ENCODE data around the gene LRMDA. TPM values are rescaled to one million over a fixed set of nuclear protein-coding genes. Genes with fewer than 3 reads are reported as not detected.

The LRMDA gene
- total and polyA plus RNA-seq, 3 experiments from 2014 or later: not detected

DNA sequence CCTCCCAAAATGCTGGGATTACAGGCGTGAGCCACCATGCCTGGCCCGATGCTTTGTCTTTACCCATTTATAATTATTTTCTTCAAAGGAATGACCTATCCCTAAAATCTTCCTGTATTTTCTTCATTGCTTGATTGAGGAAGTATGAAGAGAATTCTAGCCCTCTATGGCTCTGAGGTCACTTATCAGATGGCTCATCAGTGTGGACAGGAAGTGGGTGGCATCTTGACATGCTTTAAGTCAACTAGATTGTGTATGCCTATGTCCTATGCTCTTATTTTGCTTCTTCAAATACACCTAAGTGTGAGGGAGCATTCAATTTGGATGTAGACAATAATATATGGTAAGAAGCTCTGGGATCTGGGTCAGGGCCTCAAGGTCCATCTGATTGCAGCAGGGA is 1020.5 kb downstream of the LRMDA start:
- POLR2A ChIA-PET: no interaction called here
- H3K4me1 ChIP-seq (ENCODE audit: insufficient read depth, low read length): no peaks in the 10 kb centered on the region
- Mint-ChIP-seq H3K27ac (no peak overlapping the region), H3K36me3 (no peaks in the 10 kb centered on the region), H3K4me1 (no peaks in the 10 kb centered on the region), H3K27me3 (no peaks in the 10 kb centered on the region), H3K4me3 (no peak overlapping the region), H3K9me3 (peaks cover 0 to 10% (median 0%) of the 10 kb centered on the region in 5 donors)
- no peak for DNase-seq
- no peaks in the 10 kb centered on the region for H3K36me3 ChIP-seq (ENCODE audit: insufficient read depth, low read length)
- H3K4me3 ChIP-seq (ENCODE audit: low read length): no peak overlapping the region
- CTCF ChIA-PET: no interaction called here
- no peak overlapping the region for H3K27ac ChIP-seq (ENCODE audit: low read depth, low read length)
- H3K27me3 ChIP-seq (ENCODE audit: insufficient read depth, low read length, poor library complexity, severe bottlenecking): no peaks in the 10 kb centered on the region
- H3K9me3 ChIP-seq (ENCODE audit: low read length): no peaks in the 10 kb centered on the region

DNA sequence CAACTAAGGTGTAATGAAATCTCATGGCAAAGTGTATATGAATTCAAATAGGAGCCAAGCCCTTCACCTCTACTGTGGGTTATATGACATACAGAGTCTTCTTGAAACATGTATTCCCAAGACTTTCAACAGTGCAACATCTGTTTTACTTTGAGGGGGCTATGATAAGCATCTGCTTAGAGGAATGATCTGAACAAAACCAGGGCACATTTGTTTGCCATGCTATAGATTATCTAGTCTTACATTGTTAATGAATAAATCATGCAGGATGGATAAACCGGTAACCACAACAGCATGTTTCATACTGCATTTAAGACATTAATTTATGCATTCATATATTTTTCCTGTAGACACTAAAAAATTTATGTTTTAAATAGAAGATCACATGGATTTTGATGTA is 1021.9 kb downstream of the LRMDA start:
- Mint-ChIP-seq H3K9me3 (peaks cover 0 to 10% (median 0%) of the 10 kb centered on the region in 5 donors), H3K4me3 (no peak overlapping the region), H3K4me1 (no peaks in the 10 kb centered on the region), H3K36me3 (no peaks in the 10 kb centered on the region), H3K27me3 (no peaks in the 10 kb centered on the region), H3K27ac (no peak overlapping the region)
- POLR2A ChIA-PET: no interaction called here
- Histone ChIP-seq H3K36me3 (ENCODE audit: insufficient read depth, low read length) (no peaks in the 10 kb centered on the region), H3K27ac (ENCODE audit: low read depth, low read length) (no peak overlapping the region), H3K4me1 (ENCODE audit: insufficient read depth, low read length) (no peaks in the 10 kb centered on the region), H3K4me3 (ENCODE audit: low read length) (no peak overlapping the region), H3K9me3 (ENCODE audit: low read length) (no peaks in the 10 kb centered on the region), H3K27me3 (ENCODE audit: insufficient read depth, low read length, poor library complexity, severe bottlenecking) (no peaks in the 10 kb centered on the region)
- no peak for DNase-seq
- CTCF ChIA-PET: no interaction called here

DNA sequence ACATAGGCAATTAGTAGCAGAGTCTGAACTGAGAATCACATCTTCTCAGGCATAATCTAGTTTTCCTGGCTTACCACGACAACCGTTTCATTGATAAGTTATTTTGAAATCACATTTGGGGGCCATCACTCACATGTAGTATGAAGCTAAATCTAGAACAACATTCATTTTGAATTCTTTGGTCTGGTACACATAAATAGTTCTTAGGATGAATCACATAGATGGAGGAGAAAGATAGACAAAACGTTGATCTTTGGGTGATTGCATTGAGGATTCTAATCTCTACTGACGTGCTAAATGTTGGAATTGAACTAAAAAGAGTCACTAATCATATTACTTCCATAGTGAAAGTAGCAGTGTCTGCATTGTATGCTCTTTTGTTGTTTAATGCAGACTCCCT is 1022.6 kb downstream of the LRMDA start:
- Histone ChIP-seq H3K4me3 (ENCODE audit: low read length) (no peak overlapping the region), H3K9me3 (ENCODE audit: low read length) (no peaks in the 10 kb centered on the region), H3K36me3 (ENCODE audit: insufficient read depth, low read length) (no peaks in the 10 kb centered on the region), H3K27me3 (ENCODE audit: insufficient read depth, low read length, poor library complexity, severe bottlenecking) (no peaks in the 10 kb centered on the region), H3K27ac (ENCODE audit: low read depth, low read length) (no peak overlapping the region), H3K4me1 (ENCODE audit: insufficient read depth, low read length) (no peaks in the 10 kb centered on the region)
- no peaks in the 10 kb centered on the region for H3K4me1 Mint-ChIP-seq
- H3K27ac Mint-ChIP-seq: no peak overlapping the region
- H3K36me3 Mint-ChIP-seq: no peaks in the 10 kb centered on the region
- ChIA-PET CTCF (no interaction called here), POLR2A (no interaction called here)
- H3K9me3 Mint-ChIP-seq: peaks cover 0 to 11% (median 0%) of the 10 kb centered on the region in 5 donors
- no peak overlapping the region for H3K4me3 Mint-ChIP-seq
- no peak for DNase-seq
- H3K27me3 Mint-ChIP-seq: no peaks in the 10 kb centered on the region

DNA sequence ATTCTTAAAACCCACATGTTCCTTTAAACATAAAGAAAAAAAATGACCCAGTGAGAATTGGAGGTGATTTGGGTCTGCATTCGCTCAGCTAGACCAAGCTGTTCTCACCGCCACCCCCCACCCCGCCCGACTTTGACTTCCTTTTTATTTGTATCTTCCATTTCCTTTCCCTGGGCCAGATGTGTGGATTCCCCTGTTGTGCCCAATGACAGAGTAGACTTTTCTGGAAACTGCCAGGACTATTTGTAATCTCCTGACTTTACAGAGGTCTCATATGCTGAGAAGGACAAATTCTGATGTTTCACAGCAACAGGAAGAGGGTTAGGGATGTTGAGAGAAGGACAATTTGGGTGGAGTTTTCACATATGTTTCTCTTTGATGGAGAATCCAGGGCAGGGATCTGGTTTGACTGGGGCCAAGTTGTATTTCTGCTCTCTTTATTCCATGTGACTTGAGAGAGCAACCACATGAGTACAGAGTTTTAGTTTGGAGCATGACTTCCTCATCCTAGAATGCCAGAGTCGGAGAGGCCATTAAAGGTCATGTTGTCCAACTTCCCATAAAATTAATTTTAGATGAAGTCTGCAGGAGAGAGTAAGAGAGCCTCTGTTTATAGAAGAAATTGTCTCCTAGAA is 1023.2 kb downstream of the LRMDA start:
- Mint-ChIP-seq H3K4me1 (no peaks in the 10 kb centered on the region), H3K9me3 (peaks cover 0 to 15% (median 0%) of the 10 kb centered on the region in 5 donors), H3K36me3 (no peaks in the 10 kb centered on the region), H3K4me3 (no peak overlapping the region), H3K27me3 (no peaks in the 10 kb centered on the region), H3K27ac (no peak overlapping the region)
- Histone ChIP-seq H3K4me3 (ENCODE audit: low read length) (no peak overlapping the region), H3K36me3 (ENCODE audit: insufficient read depth, low read length) (no peaks in the 10 kb centered on the region), H3K9me3 (ENCODE audit: low read length) (no peaks in the 10 kb centered on the region), H3K27me3 (ENCODE audit: insufficient read depth, low read length, poor library complexity, severe bottlenecking) (no peaks in the 10 kb centered on the region), H3K4me1 (ENCODE audit: insufficient read depth, low read length) (no peaks in the 10 kb centered on the region), H3K27ac (ENCODE audit: low read depth, low read length) (no peak overlapping the region)
- no peak for DNase-seq
- POLR2A ChIA-PET: no interaction called here
- CTCF ChIA-PET: no interaction called here

DNA sequence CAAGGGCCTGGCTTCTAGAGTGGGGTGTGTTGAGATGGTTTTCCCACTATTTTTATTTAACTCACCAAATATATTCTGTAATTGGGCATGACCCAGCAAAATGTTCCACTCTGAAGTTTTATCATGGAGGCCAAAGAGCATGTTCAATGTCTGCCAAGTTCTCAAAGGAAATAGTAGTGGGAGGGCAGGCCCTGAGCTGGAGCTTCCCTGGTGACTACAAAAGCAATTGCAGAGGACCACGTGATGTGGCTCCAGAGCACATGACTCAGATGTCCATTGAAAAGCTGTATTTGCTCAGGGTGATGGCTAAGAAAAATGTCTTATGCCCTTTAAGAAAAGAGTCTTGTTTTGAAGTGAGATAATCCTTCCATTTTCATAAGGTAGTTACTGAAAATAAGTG is 1024.8 kb downstream of the LRMDA start:
- POLR2A ChIA-PET: no interaction called here

DNA sequence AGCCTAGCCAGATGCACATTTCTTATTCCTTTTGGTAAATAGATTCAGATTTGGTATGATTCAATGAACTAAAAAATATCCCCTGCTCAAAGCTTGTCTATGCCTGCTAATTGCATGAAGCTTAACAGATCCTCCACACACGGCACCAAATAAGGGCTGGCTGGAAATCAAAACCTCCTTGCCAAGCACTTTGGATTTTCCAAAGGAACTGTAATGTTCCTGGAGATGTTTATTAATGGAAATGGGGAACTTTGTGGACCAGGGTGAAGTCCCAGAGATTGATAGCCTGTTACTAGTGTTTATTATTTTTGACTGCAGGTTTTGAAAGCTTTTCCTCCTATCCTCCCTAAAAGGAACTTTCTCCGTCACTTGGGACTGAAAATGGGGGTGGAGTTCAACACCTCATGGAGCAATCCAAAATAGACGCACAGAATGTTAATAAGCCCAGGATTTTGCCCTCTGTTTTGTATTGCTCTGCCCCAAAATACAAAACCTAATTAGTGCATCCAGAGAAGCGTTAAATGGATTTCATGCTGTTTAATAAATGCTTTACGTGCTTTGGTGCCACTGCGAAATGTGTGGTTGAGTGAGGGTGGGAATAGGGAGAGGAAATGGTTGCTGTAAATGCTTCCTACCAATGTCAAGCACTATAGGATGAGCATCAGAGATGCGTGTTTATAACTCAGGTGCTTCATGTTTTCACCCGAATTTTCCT is 1027.7 kb downstream of the LRMDA start:
- no peak overlapping the region for H3K4me3 ChIP-seq (ENCODE audit: low read length)
- no peaks in the 10 kb centered on the region for H3K27me3 ChIP-seq (ENCODE audit: insufficient read depth, low read length, poor library complexity, severe bottlenecking)
- no peak for DNase-seq
- H3K36me3 Mint-ChIP-seq: no peaks in the 10 kb centered on the region
- H3K27me3 Mint-ChIP-seq: no peaks in the 10 kb centered on the region
- no peaks in the 10 kb centered on the region for H3K9me3 ChIP-seq (ENCODE audit: low read length)
- H3K27ac ChIP-seq (ENCODE audit: low read depth, low read length): no peak overlapping the region
- H3K27ac Mint-ChIP-seq: no peak overlapping the region
- CTCF ChIA-PET: no interaction called here
- H3K4me1 ChIP-seq (ENCODE audit: insufficient read depth, low read length): no peaks in the 10 kb centered on the region
- H3K36me3 ChIP-seq (ENCODE audit: insufficient read depth, low read length): no peaks in the 10 kb centered on the region
- no peak overlapping the region for H3K4me3 Mint-ChIP-seq
- peaks cover 0 to 12% (median 5%) of the 10 kb centered on the region in 5 donors for H3K9me3 Mint-ChIP-seq
- no peaks in the 10 kb centered on the region for H3K4me1 Mint-ChIP-seq
- POLR2A ChIA-PET: no interaction called here

More for the DNA sequence above, 1024.8 kb downstream of the LRMDA start:
- Histone ChIP-seq H3K9me3 (ENCODE audit: low read length) (no peaks in the 10 kb centered on the region), H3K4me3 (ENCODE audit: low read length) (no peak overlapping the region), H3K27me3 (ENCODE audit: insufficient read depth, low read length, poor library complexity, severe bottlenecking) (no peaks in the 10 kb centered on the region), H3K36me3 (ENCODE audit: insufficient read depth, low read length) (no peaks in the 10 kb centered on the region), H3K4me1 (ENCODE audit: insufficient read depth, low read length) (no peaks in the 10 kb centered on the region), H3K27ac (ENCODE audit: low read depth, low read length) (no peak overlapping the region)
- H3K9me3 Mint-ChIP-seq: peaks cover 0 to 7% (median 0%) of the 10 kb centered on the region in 5 donors
- no peaks in the 10 kb centered on the region for H3K4me1 Mint-ChIP-seq
- H3K36me3 Mint-ChIP-seq: no peaks in the 10 kb centered on the region
- no peaks in the 10 kb centered on the region for H3K27me3 Mint-ChIP-seq
- H3K4me3 Mint-ChIP-seq: no peak overlapping the region
- no peak overlapping the region for H3K27ac Mint-ChIP-seq
- CTCF ChIA-PET: no interaction called here
- no peak for DNase-seq

DNA sequence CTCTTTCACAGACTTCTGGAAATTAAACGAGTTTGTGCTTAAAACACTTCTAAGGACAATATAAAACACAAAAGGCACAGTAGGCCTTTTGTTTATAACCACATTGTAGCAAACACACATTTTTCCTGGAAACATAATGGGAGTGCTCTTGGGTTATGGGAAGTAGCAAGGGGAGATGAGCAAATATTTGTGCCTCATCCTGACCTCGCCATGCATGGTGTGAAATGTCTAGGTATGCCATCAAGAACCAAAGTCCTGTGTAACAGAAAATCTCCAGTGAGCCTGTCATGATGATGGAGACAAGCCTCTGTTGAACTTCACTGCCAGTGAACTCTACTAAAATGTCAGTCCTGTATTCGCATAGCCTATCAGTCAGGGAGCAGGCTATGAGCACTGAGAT is 1029.6 kb downstream of the LRMDA start:
- no peak for DNase-seq
- Mint-ChIP-seq H3K4me3 (no peak overlapping the region), H3K36me3 (no peaks in the 10 kb centered on the region), H3K4me1 (no peaks in the 10 kb centered on the region), H3K9me3 (peaks cover 0 to 12% (median 7%) of the 10 kb centered on the region in 5 donors), H3K27me3 (no peaks in the 10 kb centered on the region), H3K27ac (no peak overlapping the region)
- Histone ChIP-seq H3K4me3 (ENCODE audit: low read length) (no peak overlapping the region), H3K4me1 (ENCODE audit: insufficient read depth, low read length) (no peaks in the 10 kb centered on the region), H3K27ac (ENCODE audit: low read depth, low read length) (no peak overlapping the region), H3K36me3 (ENCODE audit: insufficient read depth, low read length) (no peaks in the 10 kb centered on the region), H3K9me3 (ENCODE audit: low read length) (no peaks in the 10 kb centered on the region), H3K27me3 (ENCODE audit: insufficient read depth, low read length, poor library complexity, severe bottlenecking) (no peaks in the 10 kb centered on the region)
- ChIA-PET POLR2A (no interaction called here), CTCF (no interaction called here)

DNA sequence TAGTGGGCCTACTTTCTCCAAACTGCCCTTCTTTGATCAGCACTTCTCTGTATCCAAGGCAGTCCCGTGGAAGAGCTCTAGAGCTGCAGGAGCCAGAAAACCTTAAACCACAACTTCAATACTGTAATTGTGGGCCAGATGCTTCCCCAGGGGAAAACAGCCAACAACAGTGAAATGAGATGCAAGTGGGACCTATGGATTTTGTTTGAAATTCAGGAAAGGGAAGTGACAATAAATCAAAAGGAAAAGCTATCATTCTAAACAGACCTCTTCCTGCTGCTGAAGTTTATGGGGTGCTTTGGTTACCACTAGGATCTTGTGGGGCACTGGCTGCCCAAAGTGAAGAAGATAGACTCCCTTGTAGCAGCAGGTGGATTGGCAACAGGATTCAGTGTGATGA is 1031.7 kb downstream of the LRMDA start:
- H3K36me3 Mint-ChIP-seq: no peaks in the 10 kb centered on the region
- no peaks in the 10 kb centered on the region for H3K4me1 Mint-ChIP-seq
- H3K9me3 Mint-ChIP-seq: peaks cover 0 to 9% (median 7%) of the 10 kb centered on the region in 5 donors
- H3K4me3 Mint-ChIP-seq: no peak overlapping the region
- DNase-seq: no peak
- H3K9me3 ChIP-seq (ENCODE audit: low read length): no peaks in the 10 kb centered on the region
- ChIA-PET POLR2A (no interaction called here), CTCF (no interaction called here)
- no peaks in the 10 kb centered on the region for H3K36me3 ChIP-seq (ENCODE audit: insufficient read depth, low read length)
- no peak overlapping the region for H3K27ac Mint-ChIP-seq
- no peak overlapping the region for H3K27ac ChIP-seq (ENCODE audit: low read depth, low read length)
- H3K27me3 Mint-ChIP-seq: no peaks in the 10 kb centered on the region
- H3K4me3 ChIP-seq (ENCODE audit: low read length): no peak overlapping the region
- no peaks in the 10 kb centered on the region for H3K4me1 ChIP-seq (ENCODE audit: insufficient read depth, low read length)
- no peaks in the 10 kb centered on the region for H3K27me3 ChIP-seq (ENCODE audit: insufficient read depth, low read length, poor library complexity, severe bottlenecking)

All from CD8-positive, alpha-beta memory T cell (primary cell).